HG03095 (cell line): ENCODE data around the gene PPM1J.
"Not testable (repeated sequence)": the region's sequence is repeated elsewhere in the genome, so short reads cannot be mapped to it uniquely, and the experiment has no call there.

Source experiments
- ATAC-seq: cut with Tn5 transposase; IDR thresholded peaks from one replicate; pipeline ENCODE4 v1.9.1; 2021; ENCODE audit warnings: moderate library complexity; ENCODE audit not compliant: unreplicated experiment

PPM1J gene, protein sequence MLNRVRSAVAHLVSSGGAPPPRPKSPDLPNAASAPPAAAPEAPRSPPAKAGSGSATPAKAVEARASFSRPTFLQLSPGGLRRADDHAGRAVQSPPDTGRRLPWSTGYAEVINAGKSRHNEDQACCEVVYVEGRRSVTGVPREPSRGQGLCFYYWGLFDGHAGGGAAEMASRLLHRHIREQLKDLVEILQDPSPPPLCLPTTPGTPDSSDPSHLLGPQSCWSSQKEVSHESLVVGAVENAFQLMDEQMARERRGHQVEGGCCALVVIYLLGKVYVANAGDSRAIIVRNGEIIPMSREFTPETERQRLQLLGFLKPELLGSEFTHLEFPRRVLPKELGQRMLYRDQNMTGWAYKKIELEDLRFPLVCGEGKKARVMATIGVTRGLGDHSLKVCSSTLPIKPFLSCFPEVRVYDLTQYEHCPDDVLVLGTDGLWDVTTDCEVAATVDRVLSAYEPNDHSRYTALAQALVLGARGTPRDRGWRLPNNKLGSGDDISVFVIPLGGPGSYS

DNA sequence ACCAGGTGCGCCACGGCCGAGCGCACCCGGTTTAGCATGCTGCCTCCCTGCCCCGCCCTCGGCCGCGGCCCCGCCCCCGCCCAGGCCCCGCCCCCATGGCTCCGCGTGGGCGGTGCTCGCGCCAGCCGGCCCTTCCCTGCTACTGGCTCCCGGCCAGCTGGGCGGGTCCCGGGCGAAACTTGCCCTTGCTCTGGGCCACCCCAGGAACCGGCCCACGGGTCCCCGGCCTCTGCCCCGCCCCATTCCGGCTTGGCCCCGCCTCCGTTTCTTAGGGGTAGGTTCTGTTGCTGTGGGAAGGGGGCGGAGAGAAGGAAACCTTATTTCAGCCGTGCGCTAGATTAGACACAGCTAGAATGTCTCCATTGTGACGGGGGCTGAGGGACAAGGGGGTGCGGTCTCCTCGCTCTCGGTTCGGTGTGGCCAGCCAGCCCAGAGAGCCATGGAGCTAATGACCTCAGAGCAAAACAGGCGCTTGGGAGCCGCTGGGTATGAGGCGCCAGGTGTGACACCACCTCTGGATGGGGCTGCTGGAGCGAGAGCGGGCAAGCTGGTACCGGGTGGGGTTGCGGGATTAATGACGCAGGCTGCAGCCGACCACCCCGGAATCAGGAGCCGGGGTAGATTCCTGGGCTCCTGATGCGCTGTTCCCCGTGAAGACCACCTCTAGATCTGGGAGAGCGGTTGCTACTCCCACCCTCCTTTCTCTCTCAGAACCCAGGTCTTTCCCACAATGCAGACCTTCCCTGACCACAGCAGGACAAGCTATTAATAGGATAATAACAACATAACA lies at the start of gene PPM1J:
Gene PPM1J (minus strand): TSS at position 69 of the 790 bp plus-strand sequence. CDS start 31 bp downstream, at position 38.
- peak; percentile 72 for ATAC-seq

DNA sequence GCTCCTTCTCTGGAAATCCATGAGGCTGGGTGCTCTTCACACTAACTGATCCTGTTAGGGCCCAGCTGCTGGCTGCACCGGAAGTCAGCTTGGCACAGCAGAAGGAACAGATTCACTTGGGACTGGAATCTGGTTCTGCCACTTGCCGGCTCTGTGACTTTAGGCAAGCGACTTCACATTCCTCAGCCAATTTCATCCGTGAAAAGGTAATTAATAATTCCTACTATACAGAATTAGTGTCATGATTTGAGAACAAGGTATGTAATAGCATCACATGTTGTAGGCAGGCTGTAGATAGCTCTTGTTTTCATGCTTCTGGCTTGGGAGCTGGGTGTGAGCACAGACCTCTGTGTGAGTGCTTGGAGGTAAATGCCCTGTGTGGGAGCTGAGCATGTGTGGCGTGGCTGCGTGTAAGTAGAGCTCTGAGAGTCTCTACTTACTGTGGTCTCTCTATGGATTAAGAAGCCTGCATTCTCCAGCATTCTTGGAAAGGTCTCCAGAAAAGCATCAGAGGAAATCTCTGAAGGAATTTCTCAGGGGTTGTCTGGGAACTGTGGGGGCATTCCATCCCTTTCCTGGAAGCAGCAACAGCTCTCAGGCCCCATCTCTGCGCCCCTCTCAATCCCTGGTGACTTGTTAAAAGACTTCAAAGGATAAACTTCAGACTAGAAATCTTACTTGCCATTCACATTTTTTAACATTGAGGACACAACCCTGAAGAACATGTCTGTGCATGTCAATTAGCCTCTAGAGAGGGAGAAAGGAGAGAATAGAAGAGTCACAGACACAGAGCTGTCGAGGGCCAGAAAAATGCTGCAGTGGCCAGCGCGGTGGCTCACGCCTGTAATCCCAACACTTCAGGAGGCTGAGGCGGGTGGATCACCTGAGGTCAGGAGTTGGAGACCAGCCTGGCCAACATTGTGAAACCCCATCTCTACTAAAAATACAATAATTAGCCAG lies 47.7 kb upstream of the PPM1J start:
- no peak for ATAC-seq

DNA sequence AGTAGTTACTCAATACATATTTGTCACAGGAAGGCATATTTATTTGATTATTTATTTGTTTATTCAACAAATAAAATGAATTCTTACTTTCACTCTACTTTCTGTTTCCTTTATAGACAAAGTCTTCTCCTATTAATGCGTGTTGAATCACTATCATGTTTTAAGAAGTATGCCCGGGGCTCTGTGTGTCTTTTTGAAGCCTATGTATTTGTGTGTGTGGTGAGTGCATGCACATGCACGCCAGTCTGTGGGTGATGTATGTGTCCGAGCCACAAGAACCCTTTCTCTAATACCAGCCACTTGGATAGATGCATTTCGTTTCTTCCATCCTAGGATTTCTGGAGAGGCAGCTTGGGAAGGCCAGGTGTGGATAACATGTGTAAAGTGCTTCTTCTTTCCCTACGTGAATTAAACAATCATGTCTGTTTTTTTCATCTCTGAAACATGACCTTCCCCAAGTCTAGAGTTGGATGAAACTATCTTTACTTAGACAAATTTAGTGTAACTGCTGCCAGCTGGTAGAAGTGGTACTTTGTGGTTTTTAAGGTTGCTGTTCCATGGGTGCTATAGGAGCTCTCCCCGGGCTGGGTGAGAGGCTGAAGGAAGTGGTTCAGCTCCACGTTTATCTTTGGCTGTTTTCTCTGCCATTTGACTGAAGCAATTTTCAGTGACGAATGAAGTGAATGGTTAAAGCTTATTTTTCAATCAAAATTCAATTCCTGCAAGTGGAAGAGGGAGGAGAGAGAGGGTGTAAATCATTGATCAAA lies 46.8 kb upstream of the PPM1J start:
- ATAC-seq: no peak

DNA sequence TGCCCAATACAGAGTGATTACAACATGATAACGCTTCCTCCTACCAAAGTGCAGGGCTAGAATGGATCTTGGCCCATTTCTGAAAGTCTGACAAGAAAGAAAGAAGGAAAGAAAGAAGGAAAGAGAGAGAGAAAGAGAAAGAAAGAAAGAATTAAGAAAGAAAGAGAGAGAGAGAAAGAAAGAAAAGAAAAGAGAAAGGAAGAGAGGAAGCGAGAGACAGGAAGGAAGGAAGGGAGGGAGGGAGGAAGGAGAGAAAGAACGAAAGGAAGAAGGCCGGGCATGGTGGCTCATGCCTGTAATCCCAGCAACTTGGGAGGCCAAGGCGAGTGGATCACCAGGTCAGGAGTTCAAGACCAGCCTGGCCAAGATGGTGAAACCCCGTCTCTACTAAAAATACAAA lies 44.1 kb upstream of the PPM1J start:
- ATAC-seq: no peak

DNA sequence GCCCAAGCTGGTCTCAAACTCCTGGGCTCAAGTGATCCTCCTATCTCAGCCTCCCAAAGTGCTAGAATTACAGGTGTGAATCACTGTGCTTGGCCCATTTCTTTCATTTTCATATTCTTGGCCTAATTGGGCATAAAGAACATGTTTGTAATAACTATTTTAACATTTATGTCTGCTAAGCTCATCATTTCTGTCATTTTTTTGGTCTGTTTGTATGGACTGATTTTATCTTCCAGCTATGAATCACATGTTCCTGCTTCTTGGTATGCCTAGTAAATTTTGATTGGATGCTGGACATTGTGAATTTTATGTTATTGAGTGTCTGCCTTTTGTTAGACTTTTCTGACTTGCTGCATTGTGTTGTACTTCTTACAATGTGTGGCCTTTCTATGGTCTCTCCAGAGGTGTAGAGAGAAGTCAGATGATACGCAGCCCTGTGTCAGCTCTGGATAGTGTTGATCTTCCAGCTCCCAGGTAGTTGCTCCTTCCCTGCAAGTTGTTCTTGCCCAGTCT lies 39.0 kb upstream of the PPM1J start:
- no peak for ATAC-seq

DNA sequence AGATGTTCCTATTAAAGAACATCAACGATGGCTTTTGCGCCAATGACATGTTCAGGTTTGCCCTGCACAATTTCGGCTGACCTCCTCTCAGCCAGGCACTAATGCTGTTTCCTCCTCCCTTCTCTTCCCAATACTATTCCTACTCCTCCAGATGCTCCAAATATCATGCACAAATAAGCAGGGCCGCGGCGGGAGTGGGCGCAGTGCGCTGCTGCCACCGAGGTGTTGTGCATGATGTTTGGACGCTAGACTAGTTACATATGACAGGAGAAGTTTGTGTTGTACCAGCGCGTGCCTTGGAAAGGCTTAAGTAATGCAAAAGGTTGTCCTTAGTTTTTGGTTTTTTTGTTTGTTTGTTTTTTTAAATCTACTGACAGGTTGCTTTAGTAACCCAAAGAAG lies 33.3 kb upstream of the PPM1J start:
- no peak for ATAC-seq

DNA sequence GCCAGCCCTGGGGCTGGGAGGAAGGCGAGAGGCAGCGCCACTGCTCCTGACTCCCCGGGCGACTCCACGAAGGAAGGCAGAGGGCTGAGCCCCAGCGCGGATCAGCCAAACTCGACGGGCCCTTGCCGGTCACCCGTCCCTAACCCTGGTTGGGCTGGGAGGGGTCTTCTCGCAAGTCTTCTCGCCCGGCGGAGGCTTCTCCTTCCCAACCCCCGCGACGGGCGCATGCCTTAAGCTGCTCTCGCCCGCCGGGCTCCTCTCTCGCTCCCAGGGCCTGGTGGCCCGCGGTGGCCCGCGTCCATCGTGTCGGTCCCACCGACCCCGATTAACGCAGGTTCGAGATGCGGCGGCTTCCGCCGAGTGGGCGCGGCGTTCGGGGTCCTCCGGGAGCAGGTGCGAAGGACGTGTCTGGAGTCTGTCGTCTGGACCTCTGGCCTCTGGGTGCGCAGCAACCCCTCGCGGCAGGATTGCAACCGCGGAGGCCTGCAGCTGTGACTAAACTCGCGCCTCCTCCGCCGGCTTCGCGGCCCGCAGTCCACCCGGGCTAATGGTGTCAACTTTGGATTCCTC lies 29.0 kb upstream of the PPM1J start:
- no peak for ATAC-seq

DNA sequence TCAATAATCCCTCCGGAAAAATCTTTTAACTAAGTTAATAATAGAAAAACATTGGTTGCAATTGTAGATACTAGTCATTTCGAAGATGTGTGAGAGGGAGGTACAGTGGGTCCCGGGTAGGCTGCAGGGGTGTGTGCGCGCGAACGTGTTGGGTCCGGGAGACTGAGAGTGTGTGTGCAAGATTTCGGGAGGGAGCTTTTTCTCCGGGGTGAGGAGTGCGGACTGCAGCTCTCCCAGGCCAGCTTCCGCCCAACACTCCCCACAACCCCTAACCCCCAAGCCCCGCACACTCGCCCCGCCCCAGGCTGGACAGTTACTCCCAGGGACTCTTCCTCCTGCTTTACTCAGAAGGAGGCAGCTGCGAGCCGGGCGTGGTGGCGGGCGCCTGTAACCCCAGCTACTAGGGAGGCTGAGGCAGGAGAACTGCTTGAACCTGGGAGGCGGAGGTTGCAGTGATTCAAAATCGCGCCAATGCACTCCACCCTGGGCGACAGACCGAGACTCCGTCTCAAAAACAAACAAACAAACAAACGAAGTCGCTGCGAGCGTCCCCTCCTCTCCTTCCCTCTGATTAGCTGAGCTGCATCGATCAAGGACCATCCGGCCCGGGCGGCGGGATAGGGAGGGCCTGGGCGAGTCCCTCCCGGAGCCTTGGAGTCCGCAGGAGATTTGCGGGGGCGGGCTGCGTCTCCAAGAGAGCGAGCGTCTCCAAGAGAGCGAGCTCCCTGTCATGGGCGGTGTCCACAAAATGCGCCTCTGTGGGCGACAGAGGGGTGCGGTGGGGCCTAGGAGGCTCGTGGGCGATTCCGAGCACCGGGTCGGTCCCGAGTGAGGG lies 28.3 kb upstream of the PPM1J start:
- no peak for ATAC-seq

DNA sequence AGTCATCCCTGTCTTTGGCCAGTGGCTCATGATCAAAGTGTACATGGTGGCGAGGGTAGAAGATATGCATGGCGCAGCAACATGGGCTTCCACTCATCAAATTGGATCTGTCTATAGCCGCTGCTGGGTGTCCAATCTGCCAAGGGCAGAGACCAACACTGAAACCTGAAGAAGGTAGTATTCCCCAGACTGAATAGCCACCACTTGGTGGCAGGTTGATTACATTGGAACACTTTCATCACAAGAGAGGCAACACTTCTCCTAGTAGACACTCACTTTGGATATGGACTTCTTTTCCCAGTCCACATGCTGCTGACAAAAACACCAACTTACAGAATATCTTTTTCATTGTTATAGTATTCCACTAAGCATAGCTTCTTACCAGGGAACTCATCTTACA lies 22.4 kb upstream of the PPM1J start:
- ATAC-seq: no peak

DNA sequence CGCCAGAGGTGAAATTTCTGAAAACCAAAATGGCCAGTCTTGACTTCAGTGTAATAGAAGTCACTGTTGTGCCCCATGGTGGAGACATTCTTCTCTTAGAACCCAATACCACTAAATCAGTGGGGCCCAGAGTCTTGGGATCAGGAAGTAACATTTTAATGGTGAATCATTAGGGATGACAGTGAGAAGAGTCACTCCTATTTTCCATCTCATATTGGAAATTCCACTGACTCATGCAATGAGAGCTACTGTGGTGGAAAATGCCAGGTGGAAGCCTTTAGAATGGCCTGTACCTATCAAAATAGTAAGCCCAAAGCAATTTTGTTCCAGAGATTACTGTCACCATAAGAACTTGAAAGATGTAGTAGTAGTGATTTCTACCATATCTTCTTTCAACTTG lies 20.6 kb upstream of the PPM1J start:
- ATAC-seq: no peak

DNA sequence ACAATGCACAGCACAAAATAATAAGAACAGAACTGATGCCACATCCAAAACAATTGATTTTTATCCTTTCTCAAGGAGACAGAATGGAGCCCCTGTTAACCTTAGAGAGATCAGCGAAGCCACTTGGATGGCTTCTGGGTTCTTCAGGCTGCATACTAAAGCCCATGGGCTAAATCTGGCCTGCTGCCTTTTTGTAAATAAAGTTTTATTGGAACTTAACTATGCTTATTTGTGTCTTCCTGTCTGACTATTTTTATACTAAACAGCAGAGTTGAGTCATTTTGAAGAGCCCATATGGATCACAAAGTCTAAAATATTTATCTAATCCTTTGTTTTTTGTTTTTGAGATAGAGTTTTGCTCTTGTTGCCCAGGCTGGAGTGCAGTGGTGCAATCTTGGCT lies 16.3 kb upstream of the PPM1J start:
- ATAC-seq: no peak

DNA sequence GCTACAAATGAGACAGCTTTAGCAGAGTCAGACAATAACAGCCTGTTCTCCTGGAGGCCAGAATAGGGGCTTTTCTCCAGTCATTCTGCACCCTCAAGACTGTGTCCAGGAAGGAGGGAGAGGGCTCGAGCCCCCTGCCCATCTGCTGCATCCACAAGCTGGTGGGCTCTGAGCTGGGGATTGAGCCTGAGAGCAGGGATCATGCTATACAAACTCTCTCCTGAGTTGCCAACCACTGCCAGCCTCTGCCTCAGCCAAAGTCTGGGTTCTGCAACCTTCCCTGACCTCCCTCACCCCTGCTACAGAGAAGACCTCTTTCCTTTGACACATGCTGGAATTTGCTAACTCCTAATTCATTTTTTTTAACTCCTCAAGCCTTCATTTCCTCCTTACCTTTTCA lies 14.8 kb upstream of the PPM1J start:
- no peak for ATAC-seq

DNA sequence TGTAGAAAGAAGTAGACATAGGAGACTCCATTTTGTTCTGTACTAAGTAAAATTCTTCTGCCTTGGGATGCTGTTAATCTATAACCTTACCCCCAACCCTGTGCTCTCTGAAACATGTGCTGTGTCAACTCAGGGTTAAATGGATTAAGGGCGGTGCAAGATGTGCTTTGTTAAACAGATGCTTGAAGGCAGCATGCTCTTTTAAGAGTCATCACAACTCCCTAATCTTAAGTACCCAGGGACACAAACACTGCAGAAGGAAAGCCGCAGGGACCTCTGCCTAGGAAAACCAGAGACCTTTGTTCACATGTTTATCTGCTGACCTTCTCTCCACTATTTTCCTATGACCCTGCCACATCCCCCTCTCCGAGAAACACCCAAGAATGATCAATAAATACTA lies 13.9 kb upstream of the PPM1J start:
- ATAC-seq: not testable (repeated sequence)

DNA sequence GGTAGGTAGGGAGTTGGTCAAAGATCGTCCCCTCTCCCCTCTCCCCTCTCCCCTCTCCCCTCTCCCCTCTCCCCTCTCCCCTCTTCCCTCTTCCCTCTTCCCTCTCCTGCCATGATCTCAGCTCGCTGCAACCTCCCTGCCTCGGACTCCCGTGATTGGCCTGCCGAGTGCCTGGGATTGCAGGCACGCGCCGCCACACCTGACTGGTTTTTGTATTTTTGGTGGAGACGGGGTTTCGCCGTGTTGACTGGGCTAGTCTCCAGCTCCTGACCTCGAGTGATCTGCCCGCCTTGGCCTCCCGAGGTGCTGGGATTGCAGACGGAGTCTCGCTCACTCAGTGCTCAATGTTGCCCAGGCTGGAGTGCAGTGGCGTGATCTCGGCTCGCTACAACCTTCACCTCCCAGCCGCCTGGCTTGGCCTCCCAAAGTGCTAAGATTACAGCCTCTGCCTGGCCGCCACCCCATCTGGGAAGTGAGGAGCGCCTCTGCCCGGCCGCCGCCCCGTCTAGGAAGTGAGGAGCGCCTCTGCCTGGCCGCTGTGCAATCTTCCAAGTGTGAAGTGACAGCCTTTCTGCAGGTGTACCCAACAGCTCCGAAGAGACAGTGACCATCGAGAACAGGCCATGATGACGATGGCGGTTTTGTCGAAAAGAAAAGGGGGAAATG lies 13.3 kb upstream of the PPM1J start:
- not testable (repeated sequence) for ATAC-seq

DNA sequence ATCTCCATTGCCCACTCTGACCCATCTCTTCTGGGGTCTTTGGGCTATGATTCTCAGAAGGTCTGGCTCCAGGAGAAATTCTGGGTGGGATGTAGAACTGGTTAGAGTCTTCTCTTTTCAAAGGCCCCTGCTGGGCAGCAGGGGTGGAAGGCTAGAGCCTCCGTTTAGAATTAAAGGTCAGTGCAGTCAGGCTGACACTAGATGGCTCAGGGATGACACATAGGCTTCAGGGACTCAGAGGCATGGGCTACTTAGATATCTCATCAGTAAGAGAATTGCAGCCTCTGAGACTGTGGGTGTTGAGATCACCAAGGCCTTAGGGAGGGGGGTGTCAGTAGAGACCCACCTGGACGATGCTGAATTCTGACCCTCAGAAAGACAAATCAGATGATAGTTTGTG lies 12.6 kb upstream of the PPM1J start:
- no peak for ATAC-seq

DNA sequence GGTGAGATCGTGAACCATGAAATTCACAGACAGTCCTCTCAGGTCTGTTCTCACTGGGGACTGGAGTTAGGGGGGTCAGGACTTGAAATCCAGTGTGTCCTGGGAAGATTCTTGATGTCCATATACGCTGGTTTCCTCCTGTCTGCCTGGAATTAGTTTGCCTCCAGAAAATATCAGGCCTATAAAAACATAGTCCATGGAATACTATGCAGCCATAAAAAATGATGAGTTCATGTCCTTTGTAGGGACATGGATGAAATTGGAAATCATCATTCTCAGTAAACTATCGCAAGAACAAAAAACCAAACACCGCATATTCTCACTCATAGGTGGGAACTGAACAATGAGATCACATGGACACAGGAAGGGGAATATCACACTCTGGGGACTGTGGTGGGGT lies 9.1 kb upstream of the PPM1J start:
- not testable (repeated sequence) for ATAC-seq

DNA sequence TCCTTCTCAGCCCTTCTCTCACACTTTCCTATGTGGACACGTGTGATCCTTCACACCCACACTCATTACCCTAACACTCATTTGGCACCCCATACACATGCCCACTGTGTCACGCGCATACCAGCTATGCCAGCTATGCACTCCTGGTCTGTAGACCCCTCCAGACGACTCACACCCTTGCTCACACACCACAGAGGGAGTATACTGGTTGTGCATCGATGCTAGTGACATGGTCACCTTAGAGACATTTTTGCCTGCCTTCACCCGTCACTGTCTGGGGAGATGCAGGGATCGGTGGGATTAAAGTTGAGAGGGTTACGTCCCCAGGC lies 8.3 kb upstream of the PPM1J start:
- ATAC-seq: no peak
